Stimulated activated CD4-positive, alpha-beta T cell treated with anti-CD3 and anti-CD28 coated beads, Interleukin-4, amount 100 ng/mL, for 48 hours (primary cell): Measurements from ENCODE around the gene NBAS.

Experiments
- DNase-seq, 2 donors: peaks; one replicate each; pipeline ENCODE4 v3.0.0-alpha.2; 2020; ENCODE audit warnings: low read depth in 2 of 2

NBAS gene

GRCh38 chr2:15306706-15307105, 254.4 kb downstream of the NBAS start:
- no peak for DNase-seq

GRCh38 chr2:15303874-15304273, 257.3 kb downstream of the NBAS start:
- no peak for DNase-seq

GRCh38 chr2:15302154-15302553, 259.0 kb downstream of the NBAS start:
- DNase-seq, result no peak

- no peak for DNase-seq
Measured at GRCh38 chr2:15300624-15301573, 260.2 kb downstream of the NBAS start.

- DNase-seq, result no peak
Measured at GRCh38 chr2:15299904-15300520, 261.1 kb downstream of the NBAS start.

- no peak for DNase-seq
Measured at GRCh38 chr2:15298770-15299169, 262.4 kb downstream of the NBAS start.

- no peak for DNase-seq
Measured at GRCh38 chr2:15293262-15293937, 267.7 kb downstream of the NBAS start.

GRCh38 chr2:15287447-15288184, 273.5 kb downstream of the NBAS start:
- no peak for DNase-seq

GRCh38 chr2:15284614-15285013, 276.5 kb downstream of the NBAS start:
- no peak for DNase-seq

GRCh38 chr2:15281681-15282080, 279.5 kb downstream of the NBAS start:
- no peak for DNase-seq

GRCh38 chr2:15279201-15279876, 281.8 kb downstream of the NBAS start:
- DNase-seq, result no peak

GRCh38 chr2:15278296-15278695, 282.8 kb downstream of the NBAS start:
- DNase-seq, result no peak

- DNase-seq, result no peak
Measured at GRCh38 chr2:15275346-15275745, 285.8 kb downstream of the NBAS start.

- no peak for DNase-seq
Measured at GRCh38 chr2:15273452-15273851, 287.7 kb downstream of the NBAS start.

GRCh38 chr2:15272942-15273341, 288.2 kb downstream of the NBAS start:
- no peak for DNase-seq

GRCh38 chr2:15271941-15272542, 289.1 kb downstream of the NBAS start:
- no peak for DNase-seq

GRCh38 chr2:15271276-15271675, 289.9 kb downstream of the NBAS start:
- no peak for DNase-seq

GRCh38 chr2:15269043-15269442, 292.1 kb downstream of the NBAS start:
- DNase-seq, result no peak

GRCh38 chr2:15265889-15266288, 295.2 kb downstream of the NBAS start:
- DNase-seq, result no peak

- DNase-seq, result no peak
Measured at GRCh38 chr2:15263976-15264685, 297.0 kb downstream of the NBAS start.
